OCI-LY7 (cell line): ENCODE measurements around the gene IRAK3. TPM values are rescaled to one million over a fixed set of nuclear protein-coding genes. Genes with fewer than 3 reads are reported as not detected.

Experiments used
- BruUV-seq: library from RNA; stranded (reverse); fragments of 400-500 nt; replicated peaks from 2 replicates; lab custom pipeline; 2021; lab: Mats Ljungman, UMichigan
- CTCF ChIA-PET: fragments of 300-600 bp; sonication (Branson Sonifier 250); formaldehyde crosslinking; loops from one replicate; lab custom pipeline; 2022; ENCODE audit warnings: antibody characterized with exemption; ENCODE audit not compliant: unreplicated experiment; lab: Charles Lee
- POLR2A ChIA-PET: fragments of 300-600 bp; sonication (Branson Sonifier 250); formaldehyde crosslinking; loops from one replicate; lab custom pipeline; 2022; ENCODE audit warnings: antibody characterized with exemption; lab: Charles Lee
- DNase-seq: peaks from one replicate; pipeline ENCODE4 v3.0.0-alpha.2; 2015; ENCODE audit warnings: low spot score
- H2AFZ ChIP-seq: fragments of 200-600 bp; sonication (generic), shearing (Covaris generic); 2 replicates; pipeline ENCODE4 v1.6.1; 2014; ENCODE audit warnings: mild to moderate bottlenecking, antibody characterized with exemption, low read length, moderate library complexity
- H3K27ac ChIP-seq: fragments of 200-600 bp; sonication (generic); 2 replicates; pipeline ENCODE4 v1.5.1; 2014; ENCODE audit warnings: mixed run types, low read depth, mild to moderate bottlenecking, moderate library complexity, low read length, inconsistent platforms; ENCODE audit not compliant: poor library complexity, severe bottlenecking
- H3K36me3 ChIP-seq: fragments of 200-600 bp; sonication (generic); 2 replicates; pipeline ENCODE4 v1.6.1; 2014; ENCODE audit warnings: mild to moderate bottlenecking, antibody characterized with exemption, low read length, moderate library complexity, mixed read lengths; ENCODE audit not compliant: insufficient read depth
- H3K4me1 ChIP-seq: fragments of 200-600 bp; sonication (generic); 2 replicates; pipeline ENCODE4 v1.5.1; 2014; ENCODE audit warnings: mild to moderate bottlenecking, low read length; ENCODE audit not compliant: insufficient read depth, poor library complexity, severe bottlenecking
- H3K4me2 ChIP-seq: fragments of 200-600 bp; sonication (generic); 2 replicates; pipeline ENCODE4 v1.6.1; 2014; ENCODE audit warnings: mild to moderate bottlenecking, low read length
- H3K4me3 ChIP-seq: fragments of 200-600 bp; sonication (generic); 2 replicates; pipeline ENCODE4 v1.5.1; 2014; ENCODE audit warnings: mild to moderate bottlenecking, low read depth, low read length; ENCODE audit not compliant: poor library complexity, severe bottlenecking
- H3K79me2 ChIP-seq: fragments of 200-600 bp; sonication (generic); 2 replicates; pipeline ENCODE4 v1.6.1; 2016; ENCODE audit warnings: low read depth, mild to moderate bottlenecking, low read length, moderate library complexity, mixed read lengths; ENCODE audit not compliant: insufficient read depth
- H3K9me2 ChIP-seq: fragments of 200-600 bp; sonication (generic); 2 replicates; pipeline ENCODE4 v1.6.1; 2016; ENCODE audit warnings: mild to moderate bottlenecking, low read length, mixed read lengths; ENCODE audit not compliant: insufficient read depth
- H3K9me3 ChIP-seq: fragments of 200-600 bp; sonication (generic); 2 replicates; pipeline ENCODE4 v1.6.1; 2014; ENCODE audit warnings: mild to moderate bottlenecking, mixed run types, low read length, mixed read lengths
- H4K20me1 ChIP-seq: fragments of 200-600 bp; sonication (generic); 2 replicates; pipeline ENCODE4 v1.6.1; 2014; ENCODE audit warnings: mild to moderate bottlenecking, antibody characterized with exemption, low read length, moderate library complexity, mixed read lengths; ENCODE audit not compliant: insufficient read depth
- EZH2phosphoT487 ChIP-seq: fragments of 200-600 bp; sonication (generic); IDR thresholded peaks from 2 replicates; pipeline ENCODE4 v1.6.1; 2018; ENCODE audit warnings: low read depth, borderline replicate concordance, mild to moderate bottlenecking, mixed run types, antibody characterized with exemption, low read length, moderate library complexity, mixed read lengths
- intact Hi-C: fragments of 100-400 bp; cut with micrococcal nuclease; formaldehyde crosslinking; loops from one replicate; pipeline ENCODE4 v1.10.0; 2022; ENCODE audit not compliant: unreplicated experiment
- total RNA-seq, 2 experiments: library from RNA; depleted of rRNA in 1 of 2; stranded (reverse); fragments of >200 nt in 1 of 2; shearing (Covaris generic) in 1 of 2; gene quantifications; 2 replicates each; pipeline ENCODE4 v1.2.3, GENCODE V29; 2014 to 2022
- TF ChIP-seq, protein P1 (sequence below): fragments of 200-600 bp; sonication (generic); conservative IDR thresholded peaks from 2 replicates; pipeline ENCODE4 v1.5.1; 2014; ENCODE audit warnings: mild to moderate bottlenecking, antibody characterized with exemption, low read length, moderate library complexity, mixed read lengths

The IRAK3 gene
- total RNA-seq, 2 experiments from 2014 or later, result 0.08 TPM; not detected in 1

DNA sequence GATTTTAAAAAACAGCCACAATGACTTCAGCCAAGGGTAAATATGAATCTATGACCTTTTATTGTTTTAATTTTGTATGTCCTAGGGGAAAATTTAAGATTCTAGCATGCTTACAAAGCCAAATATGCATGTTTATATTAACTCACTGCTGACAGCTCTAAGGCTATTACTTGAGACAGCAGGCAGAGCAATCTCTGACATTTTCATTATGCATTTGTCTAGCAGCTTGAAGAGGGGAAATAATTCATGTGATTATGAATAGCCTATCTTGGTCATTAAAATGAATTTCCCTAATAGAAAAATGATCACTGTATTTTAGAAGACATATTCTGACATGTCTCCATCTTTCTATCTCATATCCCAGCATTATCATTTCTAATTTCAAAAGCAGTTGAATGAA lies 66.7 kb downstream of the IRAK3 start:
- Histone ChIP-seq H4K20me1 (no peaks in the 10 kb centered on the region), H2AFZ (no peak overlapping the region), H3K4me2 (no peak overlapping the region), H3K9me3 (no peaks in the 10 kb centered on the region), H3K79me2 (no peaks in the 10 kb centered on the region), H3K27ac (no peak overlapping the region), H3K4me3 (no peak overlapping the region), H3K4me1 (no peaks in the 10 kb centered on the region), H3K36me3 (no peaks in the 10 kb centered on the region), H3K9me2 (no peaks in the 10 kb centered on the region)
- intact Hi-C loops, result no loop called here
- TF ChIP-seq, protein P1, sequence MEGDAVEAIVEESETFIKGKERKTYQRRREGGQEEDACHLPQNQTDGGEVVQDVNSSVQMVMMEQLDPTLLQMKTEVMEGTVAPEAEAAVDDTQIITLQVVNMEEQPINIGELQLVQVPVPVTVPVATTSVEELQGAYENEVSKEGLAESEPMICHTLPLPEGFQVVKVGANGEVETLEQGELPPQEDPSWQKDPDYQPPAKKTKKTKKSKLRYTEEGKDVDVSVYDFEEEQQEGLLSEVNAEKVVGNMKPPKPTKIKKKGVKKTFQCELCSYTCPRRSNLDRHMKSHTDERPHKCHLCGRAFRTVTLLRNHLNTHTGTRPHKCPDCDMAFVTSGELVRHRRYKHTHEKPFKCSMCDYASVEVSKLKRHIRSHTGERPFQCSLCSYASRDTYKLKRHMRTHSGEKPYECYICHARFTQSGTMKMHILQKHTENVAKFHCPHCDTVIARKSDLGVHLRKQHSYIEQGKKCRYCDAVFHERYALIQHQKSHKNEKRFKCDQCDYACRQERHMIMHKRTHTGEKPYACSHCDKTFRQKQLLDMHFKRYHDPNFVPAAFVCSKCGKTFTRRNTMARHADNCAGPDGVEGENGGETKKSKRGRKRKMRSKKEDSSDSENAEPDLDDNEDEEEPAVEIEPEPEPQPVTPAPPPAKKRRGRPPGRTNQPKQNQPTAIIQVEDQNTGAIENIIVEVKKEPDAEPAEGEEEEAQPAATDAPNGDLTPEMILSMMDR, result no peak
- TF ChIP-seq EZH2phosphoT487, result no peak
- ChIA-PET CTCF (no interaction called here), POLR2A (no interaction called here)
- no peak for DNase-seq
- BruUV-seq, result no TSS peak

DNA sequence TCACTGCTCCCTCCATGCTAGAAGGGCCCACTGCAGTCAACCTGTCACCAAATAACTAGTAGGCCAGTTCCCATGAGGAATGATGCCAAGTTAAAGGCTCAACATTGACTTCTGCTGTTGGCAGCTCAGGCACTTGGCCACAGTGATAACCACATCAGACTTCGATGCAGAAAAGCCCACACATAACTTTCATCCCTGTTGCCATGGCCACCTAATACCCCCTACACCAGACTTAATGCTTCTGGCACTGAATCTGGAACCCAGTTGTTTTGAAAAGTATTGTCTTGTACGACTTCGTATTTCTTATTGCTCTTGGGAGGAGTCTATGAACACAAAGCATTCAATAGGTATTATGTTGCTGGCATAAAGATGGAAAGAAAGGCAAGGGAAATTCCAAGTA lies 69.0 kb downstream of the IRAK3 start:
- Histone ChIP-seq H3K36me3 (no peaks in the 10 kb centered on the region), H3K4me2 (no peak overlapping the region), H3K9me3 (no peaks in the 10 kb centered on the region), H3K27ac (no peak overlapping the region), H3K4me3 (no peak overlapping the region), H3K79me2 (no peaks in the 10 kb centered on the region), H3K9me2 (no peaks in the 10 kb centered on the region), H4K20me1 (no peaks in the 10 kb centered on the region), H2AFZ (no peak overlapping the region), H3K4me1 (no peaks in the 10 kb centered on the region)
- DNase-seq, result no peak
- intact Hi-C loops, result no loop called here
- BruUV-seq, result no TSS peak
- ChIA-PET POLR2A (no interaction called here), CTCF (no interaction called here)
- no peak for TF ChIP-seq EZH2phosphoT487
- TF ChIP-seq, protein P1, result no peak

DNA sequence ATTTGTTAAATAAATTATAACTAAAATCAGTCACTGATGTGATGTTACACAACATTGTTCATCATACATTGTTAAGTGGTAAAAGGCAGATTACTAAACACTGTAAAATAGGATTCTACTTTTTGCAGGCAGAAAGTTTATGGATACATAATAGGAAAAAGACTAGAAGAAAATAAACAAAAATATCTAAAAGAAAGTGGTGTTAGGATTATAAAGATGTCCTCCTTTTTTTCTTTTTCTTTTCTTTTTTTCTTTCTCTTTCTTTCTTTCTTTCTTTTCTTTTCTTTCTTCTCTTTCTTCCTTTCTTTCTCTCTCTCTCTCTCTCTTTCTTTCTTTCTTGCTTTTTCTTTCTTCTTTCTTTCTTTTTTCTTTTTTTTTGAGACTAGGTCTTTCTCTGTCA lies 73.7 kb downstream of the IRAK3 start:
- H3K4me3 ChIP-seq, result no peak overlapping the region
- H2AFZ ChIP-seq, result no peak overlapping the region
- H4K20me1 ChIP-seq, result no peaks in the 10 kb centered on the region
- intact Hi-C loops, result no loop called here
- no peaks in the 10 kb centered on the region for H3K79me2 ChIP-seq
- no TSS peak for BruUV-seq
- H3K27ac ChIP-seq, result no peak overlapping the region
- H3K4me1 ChIP-seq, result peaks cover 12% of the 10 kb centered on the region
- no peaks in the 10 kb centered on the region for H3K9me3 ChIP-seq
- TF ChIP-seq, protein P1, result no peak
- TF ChIP-seq EZH2phosphoT487, result no peak
- H3K9me2 ChIP-seq, result no peaks in the 10 kb centered on the region
- ChIA-PET POLR2A (no interaction called here), CTCF (no interaction called here)
- DNase-seq, result no peak
- H3K36me3 ChIP-seq, result no peaks in the 10 kb centered on the region
- no peak overlapping the region for H3K4me2 ChIP-seq
